ENCODE data around the gene PCF11.

DNA sequence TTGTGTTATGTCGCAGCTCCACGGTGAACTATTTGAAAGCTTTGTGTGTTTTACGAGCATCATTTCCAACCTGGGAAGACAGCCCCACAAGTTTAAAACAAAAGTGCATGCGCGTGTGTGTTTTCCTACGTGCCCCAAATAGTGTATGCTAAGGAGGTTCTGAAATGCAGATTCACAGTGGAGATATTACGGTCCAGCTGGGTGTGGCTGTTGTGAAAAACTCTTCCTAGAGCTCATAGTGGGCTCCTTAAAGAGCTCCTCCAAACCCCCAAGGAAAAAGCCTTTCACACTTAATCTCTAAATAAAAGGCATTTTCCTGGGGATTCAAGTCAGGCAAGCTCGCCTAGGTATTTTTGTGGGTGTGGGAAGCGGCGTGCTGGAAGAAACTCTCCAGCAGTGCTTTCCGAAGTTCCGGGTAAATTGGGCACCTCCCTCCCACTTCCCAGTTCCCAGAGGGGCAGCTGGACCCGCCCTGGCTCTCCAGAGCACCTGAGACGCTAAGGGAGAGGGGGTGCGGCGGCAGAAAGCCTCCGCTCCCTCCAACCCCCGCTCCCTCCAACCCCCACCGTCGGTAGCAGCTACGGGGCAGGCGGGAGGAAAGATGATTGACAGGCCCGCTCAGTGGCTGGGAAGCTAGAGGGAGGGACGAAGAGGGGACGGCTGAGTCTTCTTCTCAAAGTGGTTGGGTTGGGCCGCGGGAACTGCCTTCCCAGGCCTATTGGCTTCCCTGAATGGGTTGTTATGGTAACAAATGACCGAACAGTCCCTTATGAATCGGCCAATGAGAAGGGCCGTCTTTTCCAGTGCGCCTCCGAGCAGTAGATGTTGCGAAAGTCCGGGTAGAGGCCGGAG is 561 bp upstream of the PCF11 start:
- TF ChIP-seq, protein P1, sequence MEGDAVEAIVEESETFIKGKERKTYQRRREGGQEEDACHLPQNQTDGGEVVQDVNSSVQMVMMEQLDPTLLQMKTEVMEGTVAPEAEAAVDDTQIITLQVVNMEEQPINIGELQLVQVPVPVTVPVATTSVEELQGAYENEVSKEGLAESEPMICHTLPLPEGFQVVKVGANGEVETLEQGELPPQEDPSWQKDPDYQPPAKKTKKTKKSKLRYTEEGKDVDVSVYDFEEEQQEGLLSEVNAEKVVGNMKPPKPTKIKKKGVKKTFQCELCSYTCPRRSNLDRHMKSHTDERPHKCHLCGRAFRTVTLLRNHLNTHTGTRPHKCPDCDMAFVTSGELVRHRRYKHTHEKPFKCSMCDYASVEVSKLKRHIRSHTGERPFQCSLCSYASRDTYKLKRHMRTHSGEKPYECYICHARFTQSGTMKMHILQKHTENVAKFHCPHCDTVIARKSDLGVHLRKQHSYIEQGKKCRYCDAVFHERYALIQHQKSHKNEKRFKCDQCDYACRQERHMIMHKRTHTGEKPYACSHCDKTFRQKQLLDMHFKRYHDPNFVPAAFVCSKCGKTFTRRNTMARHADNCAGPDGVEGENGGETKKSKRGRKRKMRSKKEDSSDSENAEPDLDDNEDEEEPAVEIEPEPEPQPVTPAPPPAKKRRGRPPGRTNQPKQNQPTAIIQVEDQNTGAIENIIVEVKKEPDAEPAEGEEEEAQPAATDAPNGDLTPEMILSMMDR (IDR thresholded peaks at IDR 0.05), result no peak
- peak; percentile 54 to 64 for TF ChIP-seq POLR2A (IDR thresholded peaks at IDR 0.05)

All from thyroid gland (tissue), 4 donors.